Measurements from ENCODE around the gene LLPH.

DNA sequence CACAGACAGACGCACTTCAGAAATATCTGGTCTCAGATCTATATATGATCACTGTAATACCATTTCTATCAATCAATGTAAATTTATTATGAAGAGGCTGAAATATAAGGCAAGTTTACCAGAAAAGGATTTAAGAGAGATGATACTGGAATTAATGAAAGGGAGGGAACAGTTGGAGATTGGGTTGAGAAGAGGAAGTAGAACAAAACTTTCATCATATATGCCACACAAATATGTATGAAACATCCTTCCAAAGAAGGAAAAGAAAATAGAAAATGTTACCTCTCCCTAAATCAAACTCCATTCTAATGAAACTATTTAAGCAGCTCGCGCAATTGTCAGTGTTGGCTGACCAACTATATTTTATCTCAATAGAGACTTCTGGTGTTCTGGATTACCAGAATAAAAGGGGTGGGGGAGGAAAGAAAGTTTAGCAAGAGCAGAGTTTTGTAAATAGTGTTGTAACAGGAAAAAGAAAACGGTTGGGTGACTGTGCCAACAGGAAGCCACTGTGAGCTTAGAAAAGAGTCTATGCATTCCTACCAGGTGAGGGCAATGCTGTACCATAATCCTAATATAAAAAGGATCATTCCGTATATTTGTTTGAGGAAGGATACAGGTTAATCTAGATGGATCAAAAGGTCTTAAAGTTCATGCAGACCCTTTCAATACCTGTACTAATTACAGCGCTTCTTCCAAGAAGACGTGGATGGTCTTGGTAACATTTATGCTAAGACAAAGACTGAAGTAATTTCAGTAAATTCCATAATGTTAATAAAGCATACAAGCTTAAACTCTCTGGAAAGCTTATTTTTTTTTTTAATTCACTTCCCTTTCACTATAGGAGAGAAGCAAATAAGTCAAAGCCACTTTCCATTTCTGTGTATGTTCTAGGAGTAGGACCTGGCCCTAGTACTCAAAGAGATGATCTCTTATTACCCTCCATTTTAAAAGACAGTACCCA is 14.5 kb upstream of the LLPH start:
- TF ChIP-seq, protein P1, sequence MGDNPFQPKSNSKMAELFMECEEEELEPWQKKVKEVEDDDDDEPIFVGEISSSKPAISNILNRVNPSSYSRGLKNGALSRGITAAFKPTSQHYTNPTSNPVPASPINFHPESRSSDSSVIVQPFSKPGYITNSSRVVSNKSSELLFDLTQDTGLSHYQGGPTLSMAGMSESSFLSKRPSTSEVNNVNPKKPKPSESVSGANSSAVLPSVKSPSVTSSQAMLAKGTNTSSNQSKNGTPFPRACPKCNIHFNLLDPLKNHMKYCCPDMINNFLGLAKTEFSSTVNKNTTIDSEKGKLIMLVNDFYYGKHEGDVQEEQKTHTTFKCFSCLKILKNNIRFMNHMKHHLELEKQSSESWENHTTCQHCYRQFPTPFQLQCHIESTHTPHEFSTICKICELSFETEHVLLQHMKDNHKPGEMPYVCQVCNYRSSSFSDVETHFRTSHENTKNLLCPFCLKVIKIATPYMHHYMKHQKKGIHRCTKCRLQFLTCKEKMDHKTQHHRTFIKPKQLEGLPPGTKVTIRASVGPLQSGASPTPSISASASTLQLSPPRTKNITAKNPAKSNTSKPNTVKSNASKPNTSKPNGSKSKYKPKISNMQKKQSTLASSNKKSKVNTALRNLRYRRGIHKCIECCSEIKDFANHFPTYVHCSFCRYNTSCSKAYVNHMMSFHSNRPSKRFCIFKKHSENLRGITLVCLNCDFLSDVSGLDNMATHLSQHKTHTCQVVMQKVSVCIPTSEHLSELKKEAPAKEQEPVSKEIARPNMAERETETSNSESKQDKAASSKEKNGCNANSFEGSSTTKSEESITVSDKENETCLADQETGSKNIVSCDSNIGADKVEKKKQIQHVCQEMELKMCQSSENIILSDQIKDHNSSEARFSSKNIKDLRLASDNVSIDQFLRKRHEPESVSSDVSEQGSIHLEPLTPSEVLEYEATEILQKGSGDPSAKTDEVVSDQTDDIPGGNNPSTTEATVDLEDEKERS (tag by site-specific recombination; IDR thresholded peaks at IDR 0.05), result no peak
- TF ChIP-seq ZNF274 (IDR thresholded peaks at IDR 0.05; ENCODE audit: low read length) (no peak), ZNF274 (tag by site-specific recombination; IDR thresholded peaks at IDR 0.05; ENCODE audit: borderline replicate concordance) (no peak), ZNF585B (tag by site-specific recombination; IDR thresholded peaks at IDR 0.05) (no peak), GFI1B (tag by site-specific recombination; IDR thresholded peaks at IDR 0.05) (no peak), KLF16 (tag by site-specific recombination; IDR thresholded peaks at IDR 0.05) (no peak), ZNF121 (tag by site-specific recombination; IDR thresholded peaks at IDR 0.05) (no peak), TCF7L2 (IDR thresholded peaks at IDR 0.05; ENCODE audit: borderline replicate concordance, low read depth, low read length) (no peak), ZNF837 (tag by site-specific recombination; IDR thresholded peaks at IDR 0.05) (no peak), ZBTB8A (tag by site-specific recombination; IDR thresholded peaks at IDR 0.05) (no peak), REPIN1 (tag by site-specific recombination; IDR thresholded peaks at IDR 0.05; ENCODE audit: low read depth) (no peak)
- TF ChIP-seq, protein P2, sequence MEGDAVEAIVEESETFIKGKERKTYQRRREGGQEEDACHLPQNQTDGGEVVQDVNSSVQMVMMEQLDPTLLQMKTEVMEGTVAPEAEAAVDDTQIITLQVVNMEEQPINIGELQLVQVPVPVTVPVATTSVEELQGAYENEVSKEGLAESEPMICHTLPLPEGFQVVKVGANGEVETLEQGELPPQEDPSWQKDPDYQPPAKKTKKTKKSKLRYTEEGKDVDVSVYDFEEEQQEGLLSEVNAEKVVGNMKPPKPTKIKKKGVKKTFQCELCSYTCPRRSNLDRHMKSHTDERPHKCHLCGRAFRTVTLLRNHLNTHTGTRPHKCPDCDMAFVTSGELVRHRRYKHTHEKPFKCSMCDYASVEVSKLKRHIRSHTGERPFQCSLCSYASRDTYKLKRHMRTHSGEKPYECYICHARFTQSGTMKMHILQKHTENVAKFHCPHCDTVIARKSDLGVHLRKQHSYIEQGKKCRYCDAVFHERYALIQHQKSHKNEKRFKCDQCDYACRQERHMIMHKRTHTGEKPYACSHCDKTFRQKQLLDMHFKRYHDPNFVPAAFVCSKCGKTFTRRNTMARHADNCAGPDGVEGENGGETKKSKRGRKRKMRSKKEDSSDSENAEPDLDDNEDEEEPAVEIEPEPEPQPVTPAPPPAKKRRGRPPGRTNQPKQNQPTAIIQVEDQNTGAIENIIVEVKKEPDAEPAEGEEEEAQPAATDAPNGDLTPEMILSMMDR (tag by site-specific recombination; IDR thresholded peaks at IDR 0.05), result peak; percentile 39; the same call in 1 of the 2 replicates
- TF ChIP-seq, protein P3, sequence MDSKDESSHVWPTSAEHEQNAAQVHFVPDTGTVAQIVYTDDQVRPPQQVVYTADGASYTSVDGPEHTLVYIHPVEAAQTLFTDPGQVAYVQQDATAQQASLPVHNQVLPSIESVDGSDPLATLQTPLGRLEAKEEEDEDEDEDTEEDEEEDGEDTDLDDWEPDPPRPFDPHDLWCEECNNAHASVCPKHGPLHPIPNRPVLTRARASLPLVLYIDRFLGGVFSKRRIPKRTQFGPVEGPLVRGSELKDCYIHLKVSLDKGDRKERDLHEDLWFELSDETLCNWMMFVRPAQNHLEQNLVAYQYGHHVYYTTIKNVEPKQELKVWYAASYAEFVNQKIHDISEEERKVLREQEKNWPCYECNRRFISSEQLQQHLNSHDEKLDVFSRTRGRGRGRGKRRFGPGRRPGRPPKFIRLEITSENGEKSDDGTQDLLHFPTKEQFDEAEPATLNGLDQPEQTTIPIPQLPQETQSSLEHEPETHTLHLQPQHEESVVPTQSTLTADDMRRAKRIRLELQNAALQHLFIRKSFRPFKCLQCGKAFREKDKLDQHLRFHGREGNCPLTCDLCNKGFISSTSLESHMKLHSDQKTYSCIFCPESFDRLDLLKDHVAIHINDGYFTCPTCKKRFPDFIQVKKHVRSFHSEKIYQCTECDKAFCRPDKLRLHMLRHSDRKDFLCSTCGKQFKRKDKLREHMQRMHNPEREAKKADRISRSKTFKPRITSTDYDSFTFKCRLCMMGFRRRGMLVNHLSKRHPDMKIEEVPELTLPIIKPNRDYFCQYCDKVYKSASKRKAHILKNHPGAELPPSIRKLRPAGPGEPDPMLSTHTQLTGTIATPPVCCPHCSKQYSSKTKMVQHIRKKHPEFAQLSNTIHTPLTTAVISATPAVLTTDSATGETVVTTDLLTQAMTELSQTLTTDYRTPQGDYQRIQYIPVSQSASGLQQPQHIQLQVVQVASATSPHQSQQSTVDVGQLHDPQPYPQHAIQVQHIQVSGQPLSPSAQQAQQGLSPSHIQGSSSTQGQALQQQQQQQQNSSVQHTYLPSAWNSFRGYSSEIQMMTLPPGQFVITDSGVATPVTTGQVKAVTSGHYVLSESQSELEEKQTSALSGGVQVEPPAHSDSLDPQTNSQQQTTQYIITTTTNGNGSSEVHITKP (tag by site-specific recombination; IDR thresholded peaks at IDR 0.05), result no peak
